ENCODE measurements around the gene SBNO2.

The SBNO2 gene

GRCh38 chr19:1182727-1183126, 8.7 kb upstream of the SBNO2 start:
- H3K9me3 ChIP-seq (ENCODE audit: insufficient read depth, low read depth, low read length) = no peaks in the 10 kb centered on the region
- no peaks in the 10 kb centered on the region for H3K4me1 ChIP-seq (ENCODE audit: insufficient read depth, low read length, poor library complexity, severe bottlenecking)
- H3K79me2 ChIP-seq (ENCODE audit: insufficient read depth, low read length) = no peaks in the 10 kb centered on the region
- H3K9ac ChIP-seq (ENCODE audit: low read depth, low read length, poor library complexity, severe bottlenecking) = no peak overlapping the region
- H2AFZ ChIP-seq (ENCODE audit: low read length) = no peak overlapping the region
- H3K9me2 ChIP-seq (replicated peaks; ENCODE audit: low read depth, low read length) = no peaks in the 10 kb centered on the region
- TF ChIP-seq CTCF (conservative IDR thresholded peaks at IDR 0.05; ENCODE audit: low read length) = no peak
- no peak for TF ChIP-seq EZH2phosphoT487 (IDR thresholded peaks at IDR 0.05; ENCODE audit: borderline replicate concordance)
- no peaks in the 10 kb centered on the region for H3K27me3 ChIP-seq (ENCODE audit: insufficient read depth, low read length, poor library complexity, severe bottlenecking)
- no peak overlapping the region for H3K4me3 ChIP-seq (ENCODE audit: low read length, poor library complexity, severe bottlenecking)
- no peaks in the 10 kb centered on the region for H3F3A ChIP-seq (ENCODE audit: low read depth)
- no peak overlapping the region for H3K4me2 ChIP-seq (ENCODE audit: low read depth, low read length, poor library complexity, severe bottlenecking)
- H4K20me1 ChIP-seq (ENCODE audit: insufficient read depth, low read length, poor library complexity, severe bottlenecking) = no peaks in the 10 kb centered on the region
- no peaks in the 10 kb centered on the region for H3K36me3 ChIP-seq (ENCODE audit: insufficient read depth, low read length)

GRCh38 chr19:1182068-1182467, 8.0 kb upstream of the SBNO2 start:
- TF ChIP-seq CTCF (conservative IDR thresholded peaks at IDR 0.05; ENCODE audit: low read length) = no peak
- TF ChIP-seq EZH2phosphoT487 (IDR thresholded peaks at IDR 0.05; ENCODE audit: borderline replicate concordance) = no peak
- Histone ChIP-seq H4K20me1 (ENCODE audit: insufficient read depth, low read length, poor library complexity, severe bottlenecking) (no peaks in the 10 kb centered on the region), H3K9me3 (ENCODE audit: insufficient read depth, low read depth, low read length) (no peaks in the 10 kb centered on the region), H3K36me3 (ENCODE audit: insufficient read depth, low read length) (no peaks in the 10 kb centered on the region), H2AFZ (ENCODE audit: low read length) (no peak overlapping the region), H3F3A (ENCODE audit: low read depth) (no peaks in the 10 kb centered on the region), H3K9ac (ENCODE audit: low read depth, low read length, poor library complexity, severe bottlenecking) (no peak overlapping the region), H3K4me3 (ENCODE audit: low read length, poor library complexity, severe bottlenecking) (no peak overlapping the region), H3K9me2 (replicated peaks; ENCODE audit: low read depth, low read length) (no peaks in the 10 kb centered on the region), H3K4me1 (ENCODE audit: insufficient read depth, low read length, poor library complexity, severe bottlenecking) (no peaks in the 10 kb centered on the region), H3K27me3 (ENCODE audit: insufficient read depth, low read length, poor library complexity, severe bottlenecking) (no peaks in the 10 kb centered on the region), H3K4me2 (ENCODE audit: low read depth, low read length, poor library complexity, severe bottlenecking) (no peak overlapping the region), H3K79me2 (ENCODE audit: insufficient read depth, low read length) (no peaks in the 10 kb centered on the region)

GRCh38 chr19:1181606-1182005, 7.5 kb upstream of the SBNO2 start:
- Histone ChIP-seq H3K4me3 (ENCODE audit: low read length, poor library complexity, severe bottlenecking) (no peak overlapping the region), H4K20me1 (ENCODE audit: insufficient read depth, low read length, poor library complexity, severe bottlenecking) (no peaks in the 10 kb centered on the region), H3K4me1 (ENCODE audit: insufficient read depth, low read length, poor library complexity, severe bottlenecking) (no peaks in the 10 kb centered on the region), H3K9me3 (ENCODE audit: insufficient read depth, low read depth, low read length) (no peaks in the 10 kb centered on the region), H3K4me2 (ENCODE audit: low read depth, low read length, poor library complexity, severe bottlenecking) (no peak overlapping the region), H3K9me2 (replicated peaks; ENCODE audit: low read depth, low read length) (no peaks in the 10 kb centered on the region), H3K27me3 (ENCODE audit: insufficient read depth, low read length, poor library complexity, severe bottlenecking) (no peaks in the 10 kb centered on the region), H3F3A (ENCODE audit: low read depth) (no peaks in the 10 kb centered on the region), H3K79me2 (ENCODE audit: insufficient read depth, low read length) (no peaks in the 10 kb centered on the region), H3K9ac (ENCODE audit: low read depth, low read length, poor library complexity, severe bottlenecking) (no peak overlapping the region), H3K36me3 (ENCODE audit: insufficient read depth, low read length) (no peaks in the 10 kb centered on the region), H2AFZ (ENCODE audit: low read length) (no peak overlapping the region)
- TF ChIP-seq CTCF (conservative IDR thresholded peaks at IDR 0.05; ENCODE audit: low read length) = no peak
- no peak for TF ChIP-seq EZH2phosphoT487 (IDR thresholded peaks at IDR 0.05; ENCODE audit: borderline replicate concordance)

Measured in Loucy (cell line).